ENCODE data around the gene TUBGCP2. TPM values are rescaled to one million over a fixed set of nuclear protein-coding genes. Genes with fewer than 3 reads are reported as not detected.

TUBGCP2 gene
- total and polyA plus RNA-seq, 2 of the 13 experiments (the other 11 are each of a cell fraction or from before 2014, with no cell fraction given), result 21.3 to 34.5 TPM

GRCh38 chr10:133307776-133308420 is 774 bp downstream of the TUBGCP2 start (continued):
- peak; percentile 43 for TF ChIP-seq ZNF18 (CRISPR knock-in tag; IDR thresholded peaks at IDR 0.05; ENCODE audit: insufficient replicate concordance)
- no peak for TF ChIP-seq HCFC1 (IDR thresholded peaks at IDR 0.05; ENCODE audit: low read depth, low read length)
- TF ChIP-seq CREB1 (IDR thresholded peaks at IDR 0.05), result no peak
- TF ChIP-seq CREB1 (CRISPR knock-in tag; IDR thresholded peaks at IDR 0.05), result peak; percentile 28; the same call in 1 of the 2 replicates
- no peak for TF ChIP-seq ZBTB14 (CRISPR knock-in tag; IDR thresholded peaks at IDR 0.05)
- TF ChIP-seq TBX3 (IDR thresholded peaks at IDR 0.05; ENCODE audit: borderline replicate concordance), result no peak
- 0 out of 2 replicates have a peak, but pooled peaks have one; percentile 44 for TF ChIP-seq ZNF431 (CRISPR knock-in tag; IDR thresholded peaks at IDR 0.05; ENCODE audit: borderline replicate concordance, low read depth)
- no peak for TF ChIP-seq AGO1 (IDR thresholded peaks at IDR 0.05; ENCODE audit: low read depth, low read length, poor library complexity, severe bottlenecking)
- TF ChIP-seq ZNF337 (CRISPR knock-in tag; IDR thresholded peaks at IDR 0.05; ENCODE audit: borderline replicate concordance, low read depth), result no peak
- no peak for TF ChIP-seq ZC3H13 (CRISPR knock-in tag; IDR thresholded peaks at IDR 0.05)
- no peak for TF ChIP-seq ZNF543 (CRISPR knock-in tag; IDR thresholded peaks at IDR 0.05)
- peak; percentile 25; the same call in 1 of the 2 replicates for TF ChIP-seq ZNF691 (CRISPR knock-in tag; IDR thresholded peaks at IDR 0.05; ENCODE audit: borderline replicate concordance, low read depth)
- TF ChIP-seq SRY (CRISPR knock-in tag; IDR thresholded peaks at IDR 0.05), result no peak
- TF ChIP-seq AKAP8 (CRISPR knock-in tag; IDR thresholded peaks at IDR 0.05), result peak; percentile 12; the same call in 1 of the 2 replicates
- TF ChIP-seq MYC (CRISPR knock-in tag; IDR thresholded peaks at IDR 0.05; ENCODE audit: borderline replicate concordance), result no peak
- TF ChIP-seq HMG20A (CRISPR knock-in tag; IDR thresholded peaks at IDR 0.05; ENCODE audit: borderline replicate concordance), result no peak
- TF ChIP-seq ZBTB49 (CRISPR knock-in tag; IDR thresholded peaks at IDR 0.05; ENCODE audit: borderline replicate concordance), result no peak
- TF ChIP-seq MAFF (IDR thresholded peaks at IDR 0.05; ENCODE audit: low read depth, low read length), result no peak
